Activated CD4-positive, alpha-beta memory T cell treated with anti-CD3 and anti-CD28 coated beads, Interleukin-2, amount 10 ng/mL, durations not matched to agents 7 days and 5 days (primary cell): Measurements from ENCODE around the gene OR2A25. TPM values are rescaled to one million over a fixed set of nuclear protein-coding genes. Genes with fewer than 3 reads are reported as not detected.
"Not testable (repeated sequence)": the region's sequence is repeated elsewhere in the genome, so short reads cannot be mapped to it uniquely, and the experiment has no call there.

Experiments used
- CTCF ChIA-PET: fragments of 350-600 bp; sonication (Branson Sonifier 250); formaldehyde crosslinking; loops from one replicate; lab custom pipeline; 2021; ENCODE audit warnings: antibody characterized with exemption, inconsistent platforms; lab: Charles Lee
- POLR2A ChIA-PET: fragments of 350-600 bp; sonication (Branson Sonifier 250); formaldehyde crosslinking; loops from one replicate; lab custom pipeline; 2021; ENCODE audit warnings: antibody characterized with exemption; lab: Charles Lee
- DNase-seq: peaks from one replicate; pipeline ENCODE4 v3.0.0-alpha.2; 2020
- H3K27ac Mint-ChIP-seq: one replicate; pipeline ENCODE4 v1.8.0; 2021; ENCODE audit warnings: mild to moderate bottlenecking, mixed read lengths
- H3K27me3 Mint-ChIP-seq: one replicate; pipeline ENCODE4 v1.8.0; 2021; ENCODE audit warnings: mixed read lengths
- H3K36me3 Mint-ChIP-seq: one replicate; pipeline ENCODE4 v1.8.0; 2021; ENCODE audit warnings: low read depth, mixed read lengths
- H3K4me1 Mint-ChIP-seq: one replicate; pipeline ENCODE4 v1.8.0; 2021; ENCODE audit warnings: mixed read lengths
- H3K4me3 Mint-ChIP-seq: one replicate; pipeline ENCODE4 v1.8.0; 2021; ENCODE audit warnings: mild to moderate bottlenecking, mixed read lengths
- H3K9me3 Mint-ChIP-seq: one replicate; pipeline ENCODE4 v1.8.0; 2021; ENCODE audit warnings: mixed read lengths
- total RNA-seq, 2 experiments: library from RNA; stranded (reverse); gene quantifications; one replicate each; pipeline ENCODE4 v1.2.3, GENCODE V29; 2021

OR2A25 gene
- total RNA-seq, 2 experiments from 2014 or later = not detected

- no peaks in the 10 kb centered on the region for H3K4me1 Mint-ChIP-seq
- H3K4me3 Mint-ChIP-seq = no peak overlapping the region
- H3K9me3 Mint-ChIP-seq = no peaks in the 10 kb centered on the region
- ChIA-PET CTCF (no interaction called here), POLR2A (no interaction called here)
- H3K27ac Mint-ChIP-seq = no peak overlapping the region
- peaks cover 9% of the 10 kb centered on the region for H3K27me3 Mint-ChIP-seq
- H3K36me3 Mint-ChIP-seq = no peaks in the 10 kb centered on the region
- no peak for DNase-seq
Measured at GRCh38 chr7:144037414-144038035, 32.1 kb upstream of the OR2A25 start.

- Mint-ChIP-seq H3K4me1 (no peaks in the 10 kb centered on the region), H3K4me3 (no peak overlapping the region), H3K9me3 (no peaks in the 10 kb centered on the region), H3K27ac (no peak overlapping the region), H3K36me3 (no peaks in the 10 kb centered on the region), H3K27me3 (peaks cover 12% of the 10 kb centered on the region)
- CTCF ChIA-PET = no interaction called here
- no peak for DNase-seq
- POLR2A ChIA-PET = no interaction called here
Measured at GRCh38 chr7:144038887-144039286, 30.7 kb upstream of the OR2A25 start.

GRCh38 chr7:144048648-144049047 lies 21.0 kb upstream of the OR2A25 start, which contains the start of gene OR2A5:
OR2A5 (plus strand) TSS chr7:144048948; CDS start chr7:144050402, 1,454 bp downstream.
- ChIA-PET POLR2A (no interaction called here), CTCF (interaction anchor here (1.2 kb wide), 1 partner anchor 11 kb away, joined by 3 read pairs; no protein-coding TSS in a partner anchor)
- DNase-seq = no peak
- no peaks in the 10 kb centered on the region for H3K9me3 Mint-ChIP-seq
- H3K27ac Mint-ChIP-seq = no peak within 1 kb of the TSS
- H3K4me3 Mint-ChIP-seq = no peak within 1 kb of the TSS
- no peaks in the 10 kb centered on the region for H3K36me3 Mint-ChIP-seq
- no peaks in the 10 kb centered on the region for H3K4me1 Mint-ChIP-seq
- H3K27me3 Mint-ChIP-seq = peaks cover 4% of the 10 kb centered on the region

GRCh38 chr7:144049491-144049890 lies 20.1 kb upstream of the OR2A25 start:
- CTCF ChIA-PET = no interaction called here
- POLR2A ChIA-PET = no interaction called here
- Mint-ChIP-seq H3K9me3 (no peaks in the 10 kb centered on the region), H3K36me3 (no peaks in the 10 kb centered on the region), H3K27me3 (peaks cover 4% of the 10 kb centered on the region), H3K27ac (no peak overlapping the region), H3K4me3 (no peak overlapping the region), H3K4me1 (no peaks in the 10 kb centered on the region)
- DNase-seq = no peak

- H3K9me3 Mint-ChIP-seq = no peaks in the 10 kb centered on the region
- H3K36me3 Mint-ChIP-seq = no peaks in the 10 kb centered on the region
- H3K27ac Mint-ChIP-seq = no peak overlapping the region
- no peak for DNase-seq
- H3K27me3 Mint-ChIP-seq = peaks cover 4% of the 10 kb centered on the region
- ChIA-PET POLR2A (no interaction called here), CTCF (no interaction called here)
- H3K4me1 Mint-ChIP-seq = no peaks in the 10 kb centered on the region
- H3K4me3 Mint-ChIP-seq = no peak overlapping the region
Measured at GRCh38 chr7:144050093-144050492, 19.5 kb upstream of the OR2A25 start.

- H3K27ac Mint-ChIP-seq, H3K4me3 Mint-ChIP-seq, CTCF ChIA-PET, POLR2A ChIA-PET, H3K4me1 Mint-ChIP-seq, H3K36me3 Mint-ChIP-seq, H3K27me3 Mint-ChIP-seq, H3K9me3 Mint-ChIP-seq, DNase-seq: not testable (repeated sequence)
Measured at GRCh38 chr7:144050884-144051283, 18.7 kb upstream of the OR2A25 start.

GRCh38 chr7:144057954-144058353 lies 11.7 kb upstream of the OR2A25 start:
- no peak for DNase-seq
- CTCF ChIA-PET = no interaction called here

GRCh38 chr7:144063710-144064109 lies 5.9 kb upstream of the OR2A25 start:
- POLR2A ChIA-PET = no interaction called here
- Mint-ChIP-seq H3K4me1 (no peaks in the 10 kb centered on the region), H3K27me3 (peaks cover 14% of the 10 kb centered on the region), H3K27ac (no peak overlapping the region), H3K9me3 (no peaks in the 10 kb centered on the region), H3K4me3 (no peak overlapping the region), H3K36me3 (no peaks in the 10 kb centered on the region)
- DNase-seq = no peak
- CTCF ChIA-PET = interaction anchor here (1.0 to 1.5 kb wide), 2 partner anchors 58 to 64 kb away, joined by 4 to 12 read pairs; no protein-coding TSS in a partner anchor

More at GRCh38 chr7:144057954-144058353, 11.7 kb upstream of the OR2A25 start:
- Mint-ChIP-seq H3K27ac (no peak overlapping the region), H3K36me3 (no peaks in the 10 kb centered on the region), H3K4me1 (no peaks in the 10 kb centered on the region), H3K27me3 (peaks cover 2% of the 10 kb centered on the region), H3K4me3 (no peak overlapping the region), H3K9me3 (no peaks in the 10 kb centered on the region)
- POLR2A ChIA-PET = no interaction called here

GRCh38 chr7:144069953-144070352 lies 342 bp downstream of the OR2A25 start:
- ChIA-PET CTCF (no interaction called here), POLR2A (no interaction called here)
- H3K4me3 Mint-ChIP-seq = no peak overlapping the region
- H3K9me3 Mint-ChIP-seq = no peaks in the 10 kb centered on the region
- no peaks in the 10 kb centered on the region for H3K36me3 Mint-ChIP-seq
- no peaks in the 10 kb centered on the region for H3K4me1 Mint-ChIP-seq
- H3K27ac Mint-ChIP-seq = no peak overlapping the region
- H3K27me3 Mint-ChIP-seq = peaks cover 22% of the 10 kb centered on the region
- DNase-seq = no peak

GRCh38 chr7:144074374-144074773 lies 4.8 kb downstream of the OR2A25 start:
- Mint-ChIP-seq H3K36me3 (no peaks in the 10 kb centered on the region), H3K27ac (no peak overlapping the region), H3K27me3 (peaks cover 11% of the 10 kb centered on the region), H3K4me3 (no peak overlapping the region), H3K9me3 (no peaks in the 10 kb centered on the region), H3K4me1 (no peaks in the 10 kb centered on the region)
- DNase-seq = no peak
- ChIA-PET CTCF (no interaction called here), POLR2A (no interaction called here)

GRCh38 chr7:144085978-144086377 lies 16.4 kb downstream of the OR2A25 start, which contains the start of gene OR2A12:
OR2A12 (plus strand) TSS chr7:144086278; CDS start chr7:144095108, 8,830 bp downstream.
- H3K4me3 Mint-ChIP-seq = no peak within 1 kb of the TSS
- CTCF ChIA-PET = no interaction called here
- H3K27me3 Mint-ChIP-seq = peaks cover 2% of the 10 kb centered on the region
- no peaks in the 10 kb centered on the region for H3K36me3 Mint-ChIP-seq
- POLR2A ChIA-PET = no interaction called here
- H3K9me3 Mint-ChIP-seq = no peaks in the 10 kb centered on the region
- no peak for DNase-seq
- H3K27ac Mint-ChIP-seq = no peak within 1 kb of the TSS
- no peaks in the 10 kb centered on the region for H3K4me1 Mint-ChIP-seq

GRCh38 chr7:144086730-144087129 lies 17.1 kb downstream of the OR2A25 start:
- no peaks in the 10 kb centered on the region for H3K9me3 Mint-ChIP-seq
- ChIA-PET CTCF (no interaction called here), POLR2A (no interaction called here)
- no peaks in the 10 kb centered on the region for H3K36me3 Mint-ChIP-seq
- no peak for DNase-seq
- no peak overlapping the region for H3K27ac Mint-ChIP-seq
- no peaks in the 10 kb centered on the region for H3K4me1 Mint-ChIP-seq
- no peak overlapping the region for H3K4me3 Mint-ChIP-seq
- peaks cover 4% of the 10 kb centered on the region for H3K27me3 Mint-ChIP-seq

- H3K9me3 Mint-ChIP-seq = no peaks in the 10 kb centered on the region
- no peaks in the 10 kb centered on the region for H3K36me3 Mint-ChIP-seq
- no peak overlapping the region for H3K4me3 Mint-ChIP-seq
- no peak overlapping the region for H3K27ac Mint-ChIP-seq
- no peak for DNase-seq
- H3K27me3 Mint-ChIP-seq = peaks cover 4% of the 10 kb centered on the region
- no peaks in the 10 kb centered on the region for H3K4me1 Mint-ChIP-seq
- ChIA-PET CTCF (no interaction called here), POLR2A (no interaction called here)
Measured at GRCh38 chr7:144087230-144087629, 17.6 kb downstream of the OR2A25 start.

GRCh38 chr7:144090667-144091066 lies 21.1 kb downstream of the OR2A25 start:
- Mint-ChIP-seq H3K27me3 (peaks cover 4% of the 10 kb centered on the region), H3K4me3 (no peak overlapping the region), H3K9me3 (no peaks in the 10 kb centered on the region), H3K27ac (no peak overlapping the region), H3K36me3 (no peaks in the 10 kb centered on the region), H3K4me1 (no peaks in the 10 kb centered on the region)
- DNase-seq = no peak
- ChIA-PET CTCF (no interaction called here), POLR2A (no interaction called here)
